ENCODE measurements around the gene RCOR1.

The RCOR1 gene

GRCh38 chr14:102776761-102777710 is 184.6 kb downstream of the RCOR1 start, which contains the start of gene TRAF3:
TSS of gene TRAF3 (plus strand) at chr14:102777449. CDS start at chr14:102870202, 92,753 bp downstream.
- DNase-seq (ENCODE audit: low read depth): peak; percentile 66

DNA sequence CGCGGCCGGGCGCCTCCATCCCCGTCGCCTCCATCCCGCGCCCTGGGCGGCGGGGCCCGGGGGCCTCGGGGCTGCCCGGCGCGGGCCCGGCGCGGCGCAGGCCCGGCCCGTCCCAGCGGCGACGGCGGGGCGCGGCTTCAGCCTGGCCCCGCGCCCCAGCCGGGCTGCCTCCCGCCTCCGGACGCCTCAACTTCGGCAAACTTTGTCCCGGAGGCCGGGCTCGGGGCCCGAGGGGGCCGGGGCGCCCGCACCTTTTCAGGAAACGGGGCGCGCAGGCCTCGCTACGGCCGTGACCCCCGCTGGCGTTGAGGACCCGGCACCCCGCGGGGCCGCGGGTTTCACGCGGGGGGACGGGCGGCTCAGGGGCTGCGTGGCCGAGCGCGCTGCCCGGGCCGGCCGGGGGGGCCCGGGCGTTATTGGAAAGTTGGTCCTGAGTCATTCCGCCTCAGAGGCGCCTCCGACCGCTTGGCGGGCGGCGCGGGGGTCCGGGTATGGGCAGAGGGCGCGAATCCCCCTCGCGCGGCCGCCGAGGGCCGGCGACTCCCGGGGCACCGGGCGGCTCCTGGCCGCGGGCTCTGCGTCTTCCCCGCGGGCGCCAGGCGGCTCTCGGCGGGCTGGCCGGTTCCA is 185.4 kb downstream of the RCOR1 start:
- DNase-seq (ENCODE audit: low read depth): no peak

DNA sequence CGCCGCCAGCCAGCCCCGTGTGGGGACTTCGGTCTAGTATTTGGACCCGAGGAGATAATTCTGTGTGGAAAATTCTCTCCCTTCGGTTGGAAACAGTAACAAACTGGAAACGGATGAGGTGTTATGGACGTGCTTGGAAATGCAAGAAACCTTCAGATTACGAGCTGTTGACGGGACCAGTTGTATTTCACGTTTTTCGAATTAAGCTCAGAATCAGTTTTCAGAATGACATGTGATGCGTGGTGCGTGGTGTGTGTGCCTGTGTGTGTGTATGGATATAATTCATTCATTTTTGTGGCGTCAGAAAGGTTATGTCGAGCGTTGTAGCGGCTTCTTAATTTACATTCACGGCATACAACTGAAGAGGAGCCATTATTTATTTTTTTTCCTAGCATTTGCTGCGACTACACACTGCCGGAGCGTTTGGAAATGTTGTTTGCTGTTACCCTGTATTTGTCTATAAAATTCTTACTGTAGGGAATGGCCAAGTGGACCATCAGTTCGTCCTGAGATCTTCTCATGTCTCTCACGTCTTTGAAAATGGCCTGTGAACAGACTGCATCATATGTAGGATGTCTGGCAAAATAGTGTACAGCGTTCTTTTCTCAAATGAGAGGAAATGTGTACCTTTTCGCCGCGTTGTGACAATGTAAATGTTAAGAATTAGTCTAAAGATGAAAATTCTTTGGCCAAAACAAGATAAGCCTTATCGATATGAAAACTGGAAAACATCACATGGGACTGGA is 186.1 kb downstream of the RCOR1 start:
- no peak for DNase-seq (ENCODE audit: low read depth)

DNA sequence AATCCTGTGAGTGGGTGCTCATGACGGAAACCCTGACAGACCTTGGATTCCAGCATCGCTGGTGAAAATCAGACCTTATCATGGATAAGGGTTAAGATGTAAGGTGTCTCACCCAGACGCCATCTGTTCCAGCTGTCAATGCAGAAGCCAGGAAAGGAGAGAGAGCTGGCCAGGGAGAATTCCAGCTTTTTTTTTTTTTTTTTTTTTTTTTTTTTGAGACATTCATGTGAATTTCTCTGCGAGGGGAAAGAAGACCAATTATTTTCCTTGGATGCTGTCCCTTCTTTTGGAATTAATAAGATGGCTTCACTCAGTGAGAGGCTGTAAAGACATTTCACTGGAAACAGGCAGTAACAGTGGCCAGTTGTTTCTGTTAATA is 186.6 kb downstream of the RCOR1 start:
- DNase-seq (ENCODE audit: low read depth): no peak

DNA sequence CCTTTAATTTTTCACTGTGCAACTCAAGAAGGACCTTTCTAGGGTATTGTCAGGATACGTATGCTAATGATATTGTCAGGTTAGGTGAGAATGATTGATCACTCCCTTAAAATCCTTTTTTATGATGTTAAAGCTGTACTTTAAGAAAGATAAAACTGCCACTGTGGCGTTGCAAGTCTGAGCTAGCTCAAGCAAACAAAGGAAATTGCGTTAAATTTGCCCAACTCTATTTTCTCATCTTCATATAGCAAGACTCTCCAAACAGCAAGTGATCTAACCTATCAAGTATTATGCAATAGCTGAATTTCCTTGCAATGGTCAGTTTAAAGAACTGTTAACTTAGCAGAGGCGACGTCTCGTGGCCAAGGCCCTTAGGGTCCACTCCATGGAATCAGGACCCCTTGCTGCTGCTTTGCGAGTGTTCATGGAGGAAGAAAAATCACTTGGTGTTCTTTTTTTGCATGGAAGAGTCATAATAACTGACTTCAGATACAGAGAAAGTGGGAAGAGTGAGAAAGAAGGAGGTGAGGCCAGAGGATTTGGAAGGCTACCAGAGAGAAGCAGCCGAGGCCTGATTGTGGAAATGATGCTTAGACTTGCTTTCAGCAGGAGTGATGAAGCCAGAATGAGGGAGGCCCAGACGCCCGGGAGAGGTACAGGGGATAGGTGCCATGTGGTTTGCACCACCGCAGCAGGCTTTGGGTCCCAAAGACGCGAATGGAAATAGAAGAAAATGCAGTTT is 187.3 kb downstream of the RCOR1 start:
- DNase-seq (ENCODE audit: low read depth): no peak

All from stimulated activated CD8-positive, alpha-beta memory T cell treated with anti-CD3 and anti-CD28 coated beads, Interleukin-15, amount 100 ng/mL, for 1 hour (primary cell).